Measurements from ENCODE around the gene SCAF4. TPM values are rescaled to one million over a fixed set of nuclear protein-coding genes. Genes with fewer than 3 reads are reported as not detected.

Gene SCAF4
- total and polyA plus RNA-seq, 9 of the 15 experiments (the other 6 are each of a cell fraction or from before 2014, with no cell fraction given): 2.3 to 55.7 (median 17.2) TPM

GRCh38 chr21:31735511-31735992, 3.6 kb upstream of the SCAF4 start (continued):
- peak in 1 of 2 experiments; percentile 81; a peak in 2 of 4 replicates for TF ChIP-seq ZMIZ1 (IDR thresholded peaks at IDR 0.05; ENCODE audit: low read depth in 2 of 2, low read length in 2 of 2)
- TF ChIP-seq NCOA1 (IDR thresholded peaks at IDR 0.05; ENCODE audit: low read depth): peak; percentile 31; the same call in 1 of the 2 replicates
- TF ChIP-seq RBM25 (IDR thresholded peaks at IDR 0.05; ENCODE audit: low read depth, low read length, severe bottlenecking): no peak
- TF ChIP-seq MTA2 (IDR thresholded peaks at IDR 0.05; ENCODE audit: low read depth): peak; percentile 87
- TF ChIP-seq RFX5 (IDR thresholded peaks at IDR 0.05; ENCODE audit: low read depth, low read length): no peak
- no peak for TF ChIP-seq ILF3 (IDR thresholded peaks at IDR 0.05; ENCODE audit: borderline replicate concordance)
- peak; percentile 80 for TF ChIP-seq DMBX1 (CRISPR knock-in tag; IDR thresholded peaks at IDR 0.05; ENCODE audit: borderline replicate concordance)
- TF ChIP-seq TAL1 (IDR thresholded peaks at IDR 0.05): peak; percentile 94
- peak; percentile 72; the same call in 1 of the 2 replicates for TF ChIP-seq FOXM1 (IDR thresholded peaks at IDR 0.05; ENCODE audit: low read depth)
- no peak for TF ChIP-seq FOXM1 (CRISPR knock-in tag; IDR thresholded peaks at IDR 0.05; ENCODE audit: low read depth)
- no peak for TF ChIP-seq ZNF23 (CRISPR knock-in tag; IDR thresholded peaks at IDR 0.05)
- peak; percentile 46 for TF ChIP-seq TBP (optimal IDR thresholded peaks at IDR 0.05; ENCODE audit: low read depth, low read length)
- TF ChIP-seq RNF2 (IDR thresholded peaks at IDR 0.05): no peak
- no peak for TF ChIP-seq CBFB (CRISPR knock-in tag; IDR thresholded peaks at IDR 0.05)
- peak; percentile 82 for TF ChIP-seq SMARCC2 (IDR thresholded peaks at IDR 0.05; ENCODE audit: low read depth)
- TF ChIP-seq EP400 (IDR thresholded peaks at IDR 0.05): peak; percentile 22; the same call in 1 of the 2 replicates
- 0 out of 2 replicates have a peak, but pooled peaks have one; percentile 16 for TF ChIP-seq ERF (CRISPR knock-in tag; IDR thresholded peaks at IDR 0.05)
- TF ChIP-seq HDAC2 (IDR thresholded peaks at IDR 0.05): peak; percentile 67
- no peak for TF ChIP-seq HNRNPL (IDR thresholded peaks at IDR 0.05; ENCODE audit: low read depth, low read length)
- TF ChIP-seq ZNF584 (CRISPR knock-in tag; IDR thresholded peaks at IDR 0.05; ENCODE audit: low read depth): no peak
- 0 out of 2 replicates have a peak, but pooled peaks have one; percentile 73 for TF ChIP-seq LARP7 (IDR thresholded peaks at IDR 0.05)
- TF ChIP-seq ZFX (CRISPR knock-in tag; IDR thresholded peaks at IDR 0.05): no peak
- peak; percentile 30; the same call in 1 of the 2 replicates for TF ChIP-seq PTTG1 (tag; IDR thresholded peaks at IDR 0.05; ENCODE audit: low read depth)
- TF ChIP-seq RUNX1 (IDR thresholded peaks at IDR 0.05; ENCODE audit: low read depth): no peak
- TF ChIP-seq EP300 (IDR thresholded peaks at IDR 0.05; ENCODE audit: low read length): peak; percentile 89
- peak in 1 of 2 experiments; percentile 66; a peak in 1 of 4 replicates for TF ChIP-seq TBL1XR1 (IDR thresholded peaks at IDR 0.05; ENCODE audit: low read length in 2 of 2)
- TF ChIP-seq TFAM (CRISPR knock-in tag; conservative IDR thresholded peaks at IDR 0.05): no peak
- peak; percentile 96 for TF ChIP-seq LCOR (CRISPR knock-in tag; IDR thresholded peaks at IDR 0.05)
- peak in 1 of 3 experiments; percentile 82 for TF ChIP-seq YY1 (IDR thresholded peaks at IDR 0.05; ENCODE audit: borderline replicate concordance in 1 of 3, control insufficient read depth in 1 of 3, extremely low read depth in 1 of 3, insufficient read depth in 3 of 3, insufficient read length in 1 of 3, insufficient replicate concordance in 2 of 3, low read depth in 1 of 3, low read length in 2 of 3)

Measured in K562 (cell line).